Activated CD4-positive, alpha-beta T cell treated with anti-CD3 and anti-CD28 coated beads, Interleukin-2, amount 10 ng/mL, durations not matched to agents 7 days and 5 days (primary cell): Measurements from ENCODE around the gene DSPP. TPM values are rescaled to one million over a fixed set of nuclear protein-coding genes. Genes with fewer than 3 reads are reported as not detected.

ENCODE experiments used
- CTCF ChIA-PET: fragments of 350-600 bp; sonication (Branson Sonifier 250); formaldehyde crosslinking; loops from one replicate; lab custom pipeline; 2021; ENCODE audit warnings: antibody characterized with exemption; lab: Charles Lee
- POLR2A ChIA-PET: fragments of 350-600 bp; sonication (Branson Sonifier 250); formaldehyde crosslinking; loops from one replicate; lab custom pipeline; 2021; ENCODE audit warnings: antibody characterized with exemption; lab: Charles Lee
- DNase-seq: peaks from one replicate; pipeline ENCODE4 v3.0.0-alpha.2; 2020
- H3K27ac Mint-ChIP-seq: one replicate; pipeline ENCODE4 v1.8.0; 2021; ENCODE audit warnings: mild to moderate bottlenecking, moderate library complexity, mixed read lengths
- H3K27me3 Mint-ChIP-seq: one replicate; pipeline ENCODE4 v1.8.0; 2021; ENCODE audit warnings: mixed read lengths
- H3K36me3 Mint-ChIP-seq: one replicate; pipeline ENCODE4 v1.8.0; 2021; ENCODE audit warnings: low read depth, mixed read lengths
- H3K4me1 Mint-ChIP-seq: one replicate; pipeline ENCODE4 v1.8.0; 2021; ENCODE audit warnings: mixed read lengths
- H3K4me3 Mint-ChIP-seq: one replicate; pipeline ENCODE4 v1.8.0; 2021; ENCODE audit warnings: mild to moderate bottlenecking, moderate library complexity, mixed read lengths
- H3K9me3 Mint-ChIP-seq: one replicate; pipeline ENCODE4 v1.8.0; 2021; ENCODE audit warnings: mixed read lengths
- total RNA-seq, 2 experiments: library from RNA; stranded (reverse); gene quantifications; one replicate each; pipeline ENCODE4 v1.2.3, GENCODE V29; 2021

The DSPP gene
- total RNA-seq, 2 experiments from 2014 or later = not detected

DNA sequence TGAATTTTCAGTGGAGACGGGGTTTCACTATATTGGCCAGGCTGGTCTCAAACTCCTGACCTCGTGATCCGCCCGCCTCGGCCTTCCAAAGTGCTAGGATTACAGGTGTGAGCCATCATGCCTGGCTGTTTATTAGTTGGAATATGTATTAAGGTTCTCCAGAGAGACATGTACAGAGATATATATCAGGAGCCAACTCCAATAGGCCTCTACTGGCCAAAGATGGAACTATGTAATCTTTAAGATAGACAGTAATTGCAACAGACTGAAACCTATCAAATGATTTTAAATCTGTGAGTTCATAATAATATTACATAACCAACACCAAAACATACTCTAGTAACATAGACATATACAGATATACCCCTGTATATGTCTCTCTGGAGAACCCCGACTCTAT, 36.0 kb downstream of the DSPP start:
- peaks cover 4% of the 10 kb centered on the region for H3K27me3 Mint-ChIP-seq
- no peaks in the 10 kb centered on the region for H3K36me3 Mint-ChIP-seq
- DNase-seq = no peak
- no peak overlapping the region for H3K27ac Mint-ChIP-seq
- H3K4me3 Mint-ChIP-seq = no peak overlapping the region
- POLR2A ChIA-PET = no interaction called here
- CTCF ChIA-PET = no interaction called here
- H3K4me1 Mint-ChIP-seq = no peaks in the 10 kb centered on the region
- H3K9me3 Mint-ChIP-seq = no peaks in the 10 kb centered on the region

DNA sequence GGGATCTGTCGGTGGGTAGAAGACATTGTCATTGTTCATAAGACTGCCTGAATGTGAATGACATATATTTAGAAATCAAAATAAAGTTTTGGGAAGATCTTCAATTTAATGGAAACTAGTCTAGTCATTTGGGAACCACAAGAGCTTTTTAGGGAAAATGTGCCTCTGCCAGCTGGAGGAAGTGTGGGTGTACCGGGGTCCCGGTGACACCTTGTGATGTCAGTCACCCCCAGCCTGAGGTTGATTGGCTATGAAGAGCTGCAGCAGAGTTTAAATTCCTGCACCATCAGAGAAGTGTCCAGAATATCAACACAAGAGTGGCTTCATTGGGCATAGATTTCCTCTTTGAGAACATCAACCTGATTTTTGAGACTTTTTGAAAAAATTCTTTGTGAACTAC, 41.7 kb downstream of the DSPP start, which contains the start of gene DMP1:
Gene DMP1, plus strand, starts transcription at position 301 of the 400 bp plus-strand sequence. CDS start 6,213 bp downstream, outside the sequence.
- peaks cover 5% of the 10 kb centered on the region for H3K27me3 Mint-ChIP-seq
- H3K9me3 Mint-ChIP-seq = no peaks in the 10 kb centered on the region
- POLR2A ChIA-PET = no interaction called here
- H3K27ac Mint-ChIP-seq = no peak within 1 kb of the TSS
- DNase-seq = no peak
- CTCF ChIA-PET = no interaction called here
- H3K4me3 Mint-ChIP-seq = no peak within 1 kb of the TSS
- H3K36me3 Mint-ChIP-seq = no peaks in the 10 kb centered on the region
- no peaks in the 10 kb centered on the region for H3K4me1 Mint-ChIP-seq

DNA sequence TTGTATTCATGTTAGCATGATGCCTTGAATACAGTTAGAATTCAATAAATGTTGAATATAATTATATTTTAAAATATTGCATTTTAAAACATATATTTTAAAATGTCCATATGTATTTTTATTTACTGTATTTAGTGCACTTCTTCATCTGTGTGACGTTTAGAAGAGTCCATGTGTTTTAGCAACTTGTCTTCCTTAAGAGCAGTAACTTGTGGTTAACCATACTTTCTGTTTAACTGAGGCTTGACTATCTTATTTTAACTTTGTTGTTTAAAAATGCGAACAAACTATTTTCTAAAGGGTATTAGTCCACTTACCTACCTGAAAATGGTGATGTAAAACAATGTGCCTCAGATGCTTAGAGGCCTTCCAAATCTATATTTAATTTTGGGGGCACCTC, 42.6 kb downstream of the DSPP start:
- ChIA-PET CTCF (no interaction called here), POLR2A (no interaction called here)
- no peak overlapping the region for H3K4me3 Mint-ChIP-seq
- H3K9me3 Mint-ChIP-seq = no peaks in the 10 kb centered on the region
- no peaks in the 10 kb centered on the region for H3K36me3 Mint-ChIP-seq
- peaks cover 5% of the 10 kb centered on the region for H3K27me3 Mint-ChIP-seq
- DNase-seq = no peak
- H3K27ac Mint-ChIP-seq = no peak overlapping the region
- no peaks in the 10 kb centered on the region for H3K4me1 Mint-ChIP-seq

DNA sequence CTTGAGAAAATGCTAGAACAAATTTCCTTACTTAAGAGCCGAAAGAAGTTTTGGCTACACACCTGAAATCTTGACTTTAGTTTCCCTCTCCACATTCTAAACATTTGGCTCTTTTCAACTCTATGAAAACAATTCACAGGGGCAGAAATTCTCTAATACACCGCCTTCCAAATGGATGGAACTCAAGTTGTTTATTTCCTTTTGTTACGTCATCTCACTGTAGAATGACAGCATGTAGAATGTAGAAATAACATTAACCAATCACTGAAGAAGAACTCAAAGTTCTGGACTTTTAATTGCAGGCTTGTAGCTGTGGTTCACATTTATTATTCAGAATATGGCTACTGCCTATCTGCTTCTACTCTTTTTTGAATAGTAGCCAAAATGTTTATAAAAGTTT, 43.6 kb downstream of the DSPP start:
- H3K9me3 Mint-ChIP-seq = no peaks in the 10 kb centered on the region
- no peak overlapping the region for H3K27ac Mint-ChIP-seq
- no peaks in the 10 kb centered on the region for H3K36me3 Mint-ChIP-seq
- H3K4me1 Mint-ChIP-seq = no peaks in the 10 kb centered on the region
- H3K4me3 Mint-ChIP-seq = no peak overlapping the region
- ChIA-PET CTCF (no interaction called here), POLR2A (no interaction called here)
- no peak for DNase-seq
- H3K27me3 Mint-ChIP-seq = peaks cover 5% of the 10 kb centered on the region

DNA sequence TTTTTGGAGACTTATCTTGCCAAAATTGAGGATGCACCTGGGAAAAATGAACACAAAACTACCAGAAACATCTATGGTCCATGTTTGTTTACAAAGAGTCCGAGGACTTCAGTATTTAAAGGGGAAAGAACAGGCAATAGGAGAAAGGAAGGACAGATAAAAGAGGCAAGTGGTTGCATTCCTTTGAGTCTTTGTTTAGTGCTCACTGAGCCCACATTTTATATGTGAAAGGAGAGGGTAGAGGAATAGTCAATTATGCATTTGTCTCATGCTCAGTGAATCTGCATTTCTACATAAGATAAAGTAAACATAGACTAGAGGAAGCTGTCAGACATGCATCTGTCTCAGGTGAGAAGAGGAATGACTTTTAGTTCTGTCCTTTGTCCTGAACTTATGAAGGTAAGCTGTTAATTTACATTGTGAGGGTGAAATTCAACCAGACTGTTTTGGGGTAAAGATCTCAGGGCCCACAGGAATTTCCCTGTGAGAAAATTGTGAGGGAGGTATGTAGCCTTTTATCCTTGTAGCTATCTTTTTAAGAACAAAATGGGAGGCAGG, 46.2 kb downstream of the DSPP start:
- Mint-ChIP-seq H3K27me3 (peaks cover 3% of the 10 kb centered on the region), H3K36me3 (no peaks in the 10 kb centered on the region), H3K4me3 (no peak overlapping the region), H3K4me1 (no peaks in the 10 kb centered on the region), H3K27ac (no peak overlapping the region), H3K9me3 (no peaks in the 10 kb centered on the region)
- no peak for DNase-seq
- ChIA-PET CTCF (no interaction called here), POLR2A (no interaction called here)

DNA sequence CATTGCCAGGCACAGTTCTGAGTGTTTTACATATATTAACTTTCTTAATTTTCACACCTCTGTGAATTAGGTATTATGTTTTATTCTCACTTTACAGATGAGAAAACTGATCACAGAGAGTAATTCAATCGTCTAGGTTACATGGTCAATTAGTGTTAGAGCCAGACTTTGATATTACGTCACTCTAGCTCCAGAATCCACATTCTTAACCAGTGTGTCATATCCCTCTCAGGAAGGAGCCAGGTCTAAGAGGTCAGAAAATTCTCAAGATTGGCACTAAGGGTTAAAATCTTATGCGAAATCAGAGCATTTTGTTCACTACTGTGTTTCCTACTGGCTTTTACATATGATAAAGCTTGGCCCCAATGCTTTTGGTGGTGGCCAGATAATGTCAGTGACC, 49.2 kb downstream of the DSPP start:
- Mint-ChIP-seq H3K27me3 (no peaks in the 10 kb centered on the region), H3K9me3 (no peaks in the 10 kb centered on the region), H3K27ac (no peak overlapping the region), H3K36me3 (no peaks in the 10 kb centered on the region), H3K4me1 (no peaks in the 10 kb centered on the region), H3K4me3 (no peak overlapping the region)
- no peak for DNase-seq
- ChIA-PET POLR2A (no interaction called here), CTCF (no interaction called here)

DNA sequence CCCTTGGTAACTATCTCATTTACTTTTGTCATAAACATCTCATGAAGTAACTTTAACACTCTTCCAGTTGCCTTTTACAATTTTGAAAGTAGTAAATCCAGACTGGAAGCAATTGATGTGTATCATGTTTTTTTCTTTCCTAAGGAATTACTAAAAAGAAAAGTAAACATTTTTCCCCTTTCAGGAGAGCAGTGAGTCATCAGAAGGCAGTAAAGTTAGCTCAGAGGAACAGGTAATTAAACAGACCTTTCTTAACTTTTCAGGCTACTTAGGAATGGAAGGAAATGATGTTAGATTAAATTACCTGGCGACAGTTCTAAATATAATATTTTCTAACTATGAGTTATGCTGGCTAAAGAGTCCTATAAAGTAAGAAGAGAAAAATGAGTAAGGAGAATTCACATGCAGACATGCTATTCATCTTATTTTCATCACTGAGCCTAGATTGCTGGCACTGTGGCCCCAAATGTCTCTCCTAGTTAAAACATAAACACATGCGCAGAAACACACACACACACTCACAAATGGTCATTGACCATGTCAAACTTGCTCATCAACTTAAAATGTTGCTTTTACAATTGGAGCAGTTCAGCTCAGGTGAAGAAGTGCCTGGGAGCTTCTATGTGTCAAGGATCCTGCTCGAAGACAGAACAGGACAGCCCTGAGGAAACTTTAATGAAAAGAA, 51.1 kb downstream of the DSPP start:
- Mint-ChIP-seq H3K9me3 (no peaks in the 10 kb centered on the region), H3K27me3 (no peaks in the 10 kb centered on the region), H3K4me1 (no peaks in the 10 kb centered on the region), H3K27ac (no peak overlapping the region), H3K36me3 (no peaks in the 10 kb centered on the region), H3K4me3 (no peak overlapping the region)
- no peak for DNase-seq
- ChIA-PET POLR2A (no interaction called here), CTCF (interaction anchor here (0.6 kb wide), 1 partner anchor 390 kb away, joined by 3 read pairs; no protein-coding TSS in a partner anchor)

DNA sequence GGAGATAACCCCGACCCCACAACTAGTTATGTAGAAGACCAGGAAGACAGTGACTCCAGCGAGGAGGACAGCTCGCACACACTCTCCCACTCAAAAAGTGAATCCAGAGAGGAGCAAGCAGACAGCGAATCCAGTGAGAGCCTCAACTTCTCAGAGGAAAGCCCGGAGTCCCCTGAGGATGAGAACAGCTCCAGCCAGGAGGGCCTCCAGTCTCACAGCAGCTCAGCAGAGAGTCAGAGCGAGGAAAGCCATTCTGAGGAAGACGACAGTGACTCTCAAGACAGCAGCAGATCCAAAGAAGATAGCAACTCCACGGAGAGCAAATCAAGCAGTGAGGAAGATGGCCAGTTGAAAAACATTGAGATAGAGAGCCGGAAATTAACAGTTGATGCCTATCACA, 54.5 kb downstream of the DSPP start:
- peaks cover 2% of the 10 kb centered on the region for H3K27me3 Mint-ChIP-seq
- POLR2A ChIA-PET = no interaction called here
- no peak overlapping the region for H3K27ac Mint-ChIP-seq
- H3K4me3 Mint-ChIP-seq = no peak overlapping the region
- H3K9me3 Mint-ChIP-seq = no peaks in the 10 kb centered on the region
- DNase-seq = no peak
- no peaks in the 10 kb centered on the region for H3K36me3 Mint-ChIP-seq
- CTCF ChIA-PET = no interaction called here
- no peaks in the 10 kb centered on the region for H3K4me1 Mint-ChIP-seq

Other genes starting within 250 kb of the DSPP start
- gene HSD17B11, start 217.3 kb upstream of the DSPP start, total RNA-seq = 10 to 100 TPM; 33.6 TPM
- gene NUDT9, start 186.0 kb upstream of the DSPP start, total RNA-seq = 10 to 100 TPM; 11.7 to 11.9 TPM
- not detected for gene SPARCL1, start 79.2 kb upstream of the DSPP start, total RNA-seq
- gene DMP1, start 41.8 kb downstream of the DSPP start, total RNA-seq = not detected
- not detected for gene IBSP, start 191.0 kb downstream of the DSPP start, total RNA-seq
- gene MEPE, start 224.4 kb downstream of the DSPP start, total RNA-seq = not detected